Left hindlimb (tissue), 1 donor: ENCODE measurements around the gene ASPHD1.

ENCODE experiments used
- DNase-seq: peaks from one replicate; pipeline ENCODE4 v3.0.0-alpha.2; 2018

Gene ASPHD1

GRCh38 chr16:29950806-29951461 is 50.6 kb downstream of the ASPHD1 start:
- no peak for DNase-seq

- DNase-seq: no peak
Observed at GRCh38 chr16:29951625-29952365, 51.5 kb downstream of the ASPHD1 start.
